ENCODE data around the gene TAPBP.
"Not testable (repeated sequence)": the region's sequence is repeated elsewhere in the genome, so short reads cannot be mapped to it uniquely, and the experiment has no call there.

Gene TAPBP

DNA sequence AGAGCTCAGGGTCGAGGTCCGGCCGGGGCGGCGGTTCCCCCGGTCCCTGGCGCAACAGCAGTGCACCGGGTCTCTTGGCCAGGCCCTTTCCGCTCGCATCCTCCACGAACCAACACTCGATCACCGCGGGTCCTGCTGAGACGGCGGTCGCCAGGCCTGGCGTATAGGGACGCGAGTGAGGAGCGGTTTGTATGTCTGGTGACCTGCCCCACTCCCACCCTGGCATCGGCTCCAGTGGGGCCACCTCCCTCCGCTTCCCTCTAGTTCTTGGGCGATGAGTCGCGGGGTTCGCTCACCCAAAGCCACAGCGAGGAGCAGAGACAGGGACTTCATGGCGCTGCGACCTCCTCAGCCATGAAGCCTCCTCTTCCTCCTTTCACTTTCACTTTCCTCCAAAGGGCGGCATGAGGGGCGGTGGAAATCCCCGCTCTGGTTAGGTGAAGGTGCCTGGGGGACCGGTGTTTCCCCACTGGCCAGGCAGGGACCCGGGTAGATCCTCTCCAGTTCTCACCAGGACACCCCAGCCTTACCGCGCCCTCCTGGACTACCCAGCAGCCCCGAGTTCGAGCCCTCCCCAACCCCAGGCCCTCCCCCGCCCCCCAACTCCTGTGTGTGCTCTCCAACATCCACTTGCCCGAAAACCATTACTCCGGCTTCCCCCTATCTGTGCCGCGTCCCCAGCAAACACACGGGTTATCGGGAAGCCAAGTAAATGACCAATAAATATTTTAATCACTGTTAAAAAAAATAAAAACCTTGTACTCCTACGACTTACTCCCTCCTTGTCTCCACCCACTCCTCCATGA is at the start of gene TAPBP:
TAPBP (minus strand) TSS at position 370 of the 806 bp plus-strand sequence; CDS start at position 333, 37 bp downstream.
- DNase-seq (ENCODE audit: low read depth), result no peak

DNA sequence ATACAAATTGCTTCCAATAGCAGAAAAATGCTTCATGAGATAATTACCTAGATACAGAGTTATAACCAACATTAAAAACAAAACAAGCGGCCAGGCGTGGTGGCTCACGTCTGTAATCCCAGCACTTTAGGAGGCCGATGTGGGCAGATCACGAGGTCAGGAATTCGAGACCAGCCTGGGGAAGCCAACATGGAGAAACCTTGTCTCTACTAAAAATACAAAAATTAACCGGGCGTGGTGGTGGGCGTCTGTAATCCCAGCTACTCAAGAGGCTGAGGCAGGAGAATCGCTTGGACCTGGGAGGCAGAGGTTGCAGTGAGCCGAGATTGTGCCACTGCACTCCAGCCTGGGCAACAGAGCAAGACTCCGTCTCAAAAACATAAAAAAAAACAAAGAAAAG is 49.6 kb upstream of the TAPBP start:
- not testable (repeated sequence) for DNase-seq (ENCODE audit: low read depth)

DNA sequence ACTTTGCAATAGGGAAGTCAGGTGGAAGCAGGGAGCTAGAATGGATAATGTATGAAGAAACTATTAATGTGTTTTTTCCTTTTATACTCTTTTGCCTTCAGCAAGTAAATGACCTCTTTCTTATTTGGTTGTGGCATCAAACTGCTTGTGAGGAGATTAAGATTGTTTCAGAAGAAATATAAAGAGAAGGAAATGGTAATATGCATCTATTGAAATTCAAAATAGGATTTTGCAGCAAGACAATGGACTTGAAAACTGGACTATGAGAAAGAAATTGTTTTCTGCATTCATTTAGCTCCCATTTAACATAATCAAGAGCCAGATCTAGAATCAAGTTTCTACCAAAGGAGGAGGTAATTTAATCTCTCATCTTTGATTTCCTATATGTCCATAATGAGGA is 45.5 kb upstream of the TAPBP start:
- DNase-seq (ENCODE audit: low read depth), result no peak

DNA sequence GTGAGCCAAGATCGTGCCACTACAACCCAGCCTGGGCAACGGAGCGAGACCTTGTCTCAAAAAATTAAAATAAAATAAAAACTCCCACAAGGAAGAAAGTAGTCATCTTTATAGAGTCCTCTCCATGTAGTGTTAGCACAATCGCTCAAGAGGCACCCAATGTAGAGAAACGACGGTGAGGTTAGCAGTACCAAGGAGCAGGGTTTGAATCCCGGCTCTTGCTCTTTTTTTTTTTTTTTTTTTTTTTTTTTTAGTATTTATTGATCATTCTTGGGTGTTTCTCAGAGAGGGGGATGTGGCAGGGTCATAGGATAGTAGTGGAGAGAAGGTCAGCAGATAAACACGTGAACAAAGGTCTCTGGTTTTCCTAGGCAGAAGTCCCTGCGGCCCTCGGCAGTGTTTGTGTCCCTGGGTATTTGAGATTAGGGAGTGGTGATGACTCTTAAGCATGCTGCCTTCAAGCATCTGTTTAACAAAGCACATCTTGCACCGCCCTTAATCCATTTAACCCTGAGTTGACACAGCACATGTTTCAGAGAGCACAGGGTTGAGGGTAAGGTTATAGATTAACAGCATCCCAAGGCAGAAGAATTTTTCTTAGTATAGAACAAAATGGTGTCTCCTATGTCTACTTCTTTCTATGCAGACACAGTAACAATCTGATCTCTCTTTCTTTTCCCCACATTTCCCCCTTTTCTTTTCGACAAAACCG is 43.4 kb upstream of the TAPBP start:
- not testable (repeated sequence) for DNase-seq (ENCODE audit: low read depth)

DNA sequence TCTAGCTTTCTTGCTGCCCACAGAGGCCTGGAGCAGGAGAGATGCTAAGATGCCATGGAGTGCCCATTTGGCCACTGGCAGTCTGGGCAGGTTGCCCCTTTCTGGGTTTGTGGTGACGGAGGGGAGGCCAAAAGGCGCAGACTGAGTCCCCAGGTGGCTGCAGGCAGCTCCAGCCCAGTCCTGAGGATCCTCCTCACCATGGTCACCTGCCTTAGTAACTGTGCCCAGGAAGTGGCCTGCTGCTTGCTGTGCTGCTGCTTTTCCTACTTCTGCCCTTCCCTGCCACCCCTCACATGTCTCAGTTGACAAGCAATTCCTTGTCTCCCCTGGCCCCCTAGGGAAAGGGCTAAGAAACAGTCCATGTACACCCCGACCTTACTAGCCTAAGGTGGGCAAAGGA is 42.4 kb upstream of the TAPBP start:
- no peak for DNase-seq (ENCODE audit: low read depth)

DNA sequence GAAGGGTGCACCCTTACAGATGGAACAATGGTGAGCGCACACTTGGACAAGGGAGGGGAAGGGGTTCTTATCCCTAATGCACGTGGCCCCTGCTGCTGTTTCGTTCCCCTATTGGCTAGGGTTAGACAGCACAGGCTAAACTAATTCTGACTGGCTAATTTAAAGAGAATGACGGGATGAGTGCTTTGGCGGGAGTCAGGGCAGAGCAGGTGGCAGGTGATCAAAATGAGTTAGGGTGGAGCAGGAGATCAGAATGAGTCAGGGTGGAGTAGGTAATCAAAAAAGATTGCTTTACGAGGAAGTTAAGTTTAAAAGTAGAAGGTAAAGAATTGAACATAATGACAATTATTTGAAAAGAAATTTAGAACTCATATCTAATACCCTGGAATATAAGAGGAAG is 42.0 kb upstream of the TAPBP start:
- not testable (repeated sequence) for DNase-seq (ENCODE audit: low read depth)

DNA sequence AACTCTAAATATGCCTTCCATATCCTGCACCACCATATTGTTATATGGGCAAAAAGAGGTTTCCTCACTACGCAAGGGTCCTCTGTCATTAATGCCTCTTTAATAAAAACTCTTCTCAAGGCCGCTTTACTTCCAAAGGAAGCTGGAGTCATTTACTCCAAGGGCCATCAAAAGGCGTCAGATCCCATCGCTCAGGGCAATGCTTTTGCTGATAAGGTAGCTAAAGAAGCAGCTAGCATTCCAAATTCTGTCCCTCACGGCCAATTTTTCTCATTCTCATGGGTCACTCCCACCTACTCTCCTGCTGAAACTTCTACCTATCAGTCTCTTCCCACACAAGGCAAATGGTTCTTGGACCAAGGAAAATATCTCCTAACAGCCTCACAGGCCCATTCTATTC is 33.9 kb upstream of the TAPBP start:
- DNase-seq (ENCODE audit: low read depth), result no peak

DNA sequence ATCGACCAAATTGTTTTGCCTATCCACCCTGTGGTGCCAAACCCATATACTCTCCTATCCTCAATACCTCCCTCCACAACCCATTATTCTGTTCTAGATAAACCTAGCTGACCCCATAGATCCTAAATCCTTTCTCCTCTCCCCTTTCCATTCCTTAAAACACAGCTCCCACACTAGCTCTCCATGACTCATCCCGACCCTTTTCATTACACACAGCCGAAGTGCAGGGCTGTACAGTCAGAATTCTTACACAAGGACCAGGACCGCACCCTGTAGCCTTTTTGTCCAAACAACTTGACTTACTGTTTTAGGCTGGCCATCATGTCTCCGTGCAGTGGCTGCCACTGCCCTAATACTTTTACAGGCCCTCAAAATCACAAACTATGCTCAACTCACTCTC is 33.1 kb upstream of the TAPBP start:
- DNase-seq (ENCODE audit: low read depth), result not testable (repeated sequence)

DNA sequence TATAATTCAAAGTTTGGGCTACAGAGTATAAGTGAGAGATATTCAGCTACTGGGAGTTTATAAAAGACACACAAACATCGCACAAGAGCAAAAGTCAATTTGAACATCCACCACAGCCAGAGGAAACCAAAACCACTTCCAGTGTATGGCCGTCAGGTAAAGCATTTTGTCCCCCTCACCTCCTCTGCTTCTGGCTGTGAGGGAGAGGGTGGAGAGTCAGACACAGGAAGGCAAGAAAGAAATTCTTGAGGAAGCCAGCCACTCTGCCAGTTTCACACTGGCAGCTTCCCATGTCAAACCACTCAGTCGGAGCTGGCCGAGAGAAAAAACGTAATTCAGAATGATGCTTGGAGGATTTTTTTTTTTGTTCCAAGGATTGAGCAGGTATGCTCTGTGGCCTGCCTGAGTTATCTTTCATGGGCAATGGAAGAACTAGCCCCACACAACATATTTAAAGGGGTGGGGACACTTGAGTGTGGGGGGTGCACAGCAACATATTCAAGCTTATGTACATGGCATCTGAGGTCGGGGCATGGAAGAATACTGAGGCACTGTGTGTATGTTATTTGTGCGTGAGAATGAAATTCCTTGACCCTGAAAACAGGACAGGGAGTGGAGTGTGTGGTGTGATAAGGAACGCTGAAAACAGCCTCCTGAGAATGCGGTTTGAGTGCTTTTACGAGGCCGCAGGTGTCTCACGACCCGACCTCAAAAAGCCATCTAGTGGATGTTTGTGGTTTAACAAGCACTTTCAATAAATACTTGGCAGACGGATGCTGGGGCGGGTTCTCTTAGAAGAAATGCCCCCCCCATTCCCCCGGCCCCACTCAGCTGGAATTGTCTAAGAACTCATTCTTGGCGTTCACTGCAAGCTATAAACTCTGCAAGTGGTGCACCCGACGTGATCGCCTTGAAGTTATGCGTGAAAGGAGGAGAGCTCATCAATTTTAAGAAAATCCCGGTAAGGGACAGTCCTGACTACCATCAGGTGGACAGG is 31.1 kb upstream of the TAPBP start:
- peak; percentile 46 for DNase-seq (ENCODE audit: low read depth)

DNA sequence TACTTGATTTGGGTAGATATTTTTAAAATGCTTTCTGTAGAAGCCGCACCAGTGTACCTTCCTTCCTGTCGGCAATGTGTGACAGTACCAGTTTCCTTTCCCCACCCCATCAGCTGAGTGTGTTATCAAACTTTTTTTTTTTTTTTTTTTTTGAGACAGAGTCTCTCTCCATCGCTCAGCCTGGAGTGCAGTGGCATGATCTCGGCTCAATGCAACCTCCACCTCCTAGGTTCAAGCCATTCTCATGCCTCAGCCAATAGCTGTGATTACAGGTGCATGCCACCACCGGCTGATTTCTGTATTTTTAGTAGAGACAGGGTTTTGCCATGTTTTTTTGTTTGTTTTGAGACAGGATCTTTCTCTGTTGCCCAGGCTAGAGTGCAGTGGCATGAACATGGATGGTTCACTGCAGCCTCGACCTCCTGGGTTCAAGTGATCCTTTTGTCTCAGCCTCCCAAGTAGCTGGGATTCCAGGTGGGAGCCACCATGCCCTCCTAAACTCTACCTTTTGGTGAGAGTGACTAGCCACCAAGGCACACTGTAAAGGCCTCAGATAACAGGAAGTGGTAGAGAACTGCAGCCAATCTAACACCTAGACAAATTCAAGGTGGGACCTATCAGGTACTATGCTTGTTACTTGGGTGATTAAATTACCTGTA is 30.2 kb upstream of the TAPBP start:
- DNase-seq (ENCODE audit: low read depth), result no peak

DNA sequence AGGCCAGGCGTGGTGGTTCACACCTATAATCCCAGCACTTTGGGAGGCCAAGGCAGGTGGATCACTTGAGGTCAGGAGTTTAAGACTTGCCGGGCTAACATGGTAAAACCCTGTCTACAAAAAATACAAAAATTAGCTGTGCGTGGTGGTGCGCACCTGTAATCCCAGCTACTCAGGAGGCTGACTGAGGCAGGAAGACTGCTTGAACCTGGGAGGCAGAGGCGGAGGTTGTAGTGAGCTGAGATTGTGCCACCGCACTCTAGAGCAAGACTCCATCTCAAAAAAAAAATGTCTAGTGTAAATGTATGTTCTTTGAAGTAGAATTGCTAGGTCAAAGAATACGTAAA is 29.7 kb upstream of the TAPBP start:
- DNase-seq (ENCODE audit: low read depth), result not testable (repeated sequence)

DNA sequence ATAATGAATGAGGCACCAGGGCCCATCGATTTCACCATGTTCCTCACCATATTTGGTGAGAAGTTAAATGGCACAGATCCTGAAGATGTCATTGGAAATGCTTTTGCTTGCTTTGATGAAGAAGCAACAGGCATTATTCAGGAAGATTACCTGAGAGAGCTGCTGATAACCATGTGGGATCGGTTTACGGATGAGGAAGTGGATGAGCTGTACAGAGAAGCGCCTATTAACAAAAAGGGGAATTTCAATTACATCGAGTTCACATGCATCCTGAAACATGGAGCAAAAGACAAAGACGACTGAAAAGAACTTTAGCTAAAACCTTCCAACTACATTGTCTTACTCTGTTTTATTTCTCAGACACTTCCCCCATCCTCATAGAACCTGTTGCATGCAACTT is 25.3 kb upstream of the TAPBP start:
- DNase-seq (ENCODE audit: low read depth), result no peak

DNA sequence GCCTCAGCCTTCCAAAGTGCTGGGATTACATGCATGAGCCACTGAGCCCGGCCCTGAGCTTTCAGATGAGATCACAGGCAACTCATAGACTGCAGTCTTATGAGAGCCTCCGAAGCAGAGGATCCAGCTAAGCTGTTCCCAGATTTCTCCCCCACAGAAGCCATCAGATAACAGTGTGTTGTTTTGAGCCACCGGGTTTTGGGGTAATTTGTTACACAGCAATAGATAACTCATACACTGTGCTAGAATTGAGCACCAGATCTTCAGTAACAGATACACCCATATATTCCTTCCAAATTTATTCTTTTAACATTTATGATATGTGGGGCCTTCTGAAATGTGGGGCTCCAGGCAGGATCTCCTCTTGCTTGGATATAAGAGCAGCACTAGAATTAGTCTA is 22.6 kb upstream of the TAPBP start:
- DNase-seq (ENCODE audit: low read depth), result no peak

DNA sequence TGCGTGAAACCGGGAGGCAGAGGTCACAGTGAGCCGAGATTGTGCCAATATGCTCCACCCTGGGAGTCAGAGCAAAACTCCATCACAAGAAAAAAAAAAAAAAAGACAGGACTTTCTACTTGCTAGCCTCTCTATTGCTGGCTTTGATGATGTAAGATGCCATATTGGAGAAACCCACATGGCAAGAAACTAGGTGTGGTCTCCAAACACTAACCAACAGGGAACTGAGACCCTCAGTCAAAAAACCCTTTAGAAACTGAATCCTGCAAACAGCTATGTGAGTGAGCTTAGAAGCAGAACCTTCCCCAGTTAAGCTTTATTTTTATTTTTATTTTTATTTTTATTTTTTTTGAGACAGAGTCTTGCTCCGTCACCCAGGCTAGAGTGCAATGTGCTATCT is 22.0 kb upstream of the TAPBP start:
- DNase-seq (ENCODE audit: low read depth), result no peak

DNA sequence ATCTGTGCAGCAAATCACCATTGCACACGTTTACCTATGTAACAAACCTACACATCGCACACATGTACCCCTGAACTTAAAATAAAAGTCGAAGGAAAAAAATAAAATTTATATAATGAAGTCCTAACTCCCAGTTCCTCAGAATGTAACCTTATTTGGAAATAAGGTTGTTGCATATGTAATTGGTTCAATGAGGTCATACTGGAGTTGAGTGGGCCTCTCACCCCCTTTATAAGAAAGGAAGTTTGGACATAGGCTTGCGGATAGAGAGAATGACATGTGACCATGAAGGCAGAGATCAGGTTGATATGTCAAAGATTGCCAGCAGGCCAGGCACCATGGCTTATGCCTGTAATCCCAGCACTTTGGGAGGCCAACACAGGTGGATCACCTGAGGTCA is 19.8 kb upstream of the TAPBP start:
- no peak for DNase-seq (ENCODE audit: low read depth)

DNA sequence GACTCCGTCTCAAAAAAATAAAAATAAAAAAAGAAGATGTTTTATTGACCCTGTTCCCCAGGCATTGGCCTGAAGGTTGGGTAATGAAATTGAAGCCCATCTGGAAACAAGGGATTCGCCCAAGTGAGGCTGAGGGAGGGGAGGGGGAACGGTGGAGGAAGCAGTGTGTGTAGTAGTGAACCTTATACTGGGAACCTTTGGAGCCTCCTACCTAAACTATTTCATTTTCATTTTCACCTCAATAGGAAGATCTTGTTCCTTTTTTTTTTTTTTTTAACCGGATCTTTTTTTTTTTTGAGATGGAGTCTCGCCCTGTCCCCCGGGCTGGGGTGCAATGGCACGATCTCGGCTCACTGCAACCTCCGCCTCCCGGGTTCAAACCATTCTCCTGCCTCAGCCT is 16.9 kb upstream of the TAPBP start:
- DNase-seq (ENCODE audit: low read depth), result no peak

DNA sequence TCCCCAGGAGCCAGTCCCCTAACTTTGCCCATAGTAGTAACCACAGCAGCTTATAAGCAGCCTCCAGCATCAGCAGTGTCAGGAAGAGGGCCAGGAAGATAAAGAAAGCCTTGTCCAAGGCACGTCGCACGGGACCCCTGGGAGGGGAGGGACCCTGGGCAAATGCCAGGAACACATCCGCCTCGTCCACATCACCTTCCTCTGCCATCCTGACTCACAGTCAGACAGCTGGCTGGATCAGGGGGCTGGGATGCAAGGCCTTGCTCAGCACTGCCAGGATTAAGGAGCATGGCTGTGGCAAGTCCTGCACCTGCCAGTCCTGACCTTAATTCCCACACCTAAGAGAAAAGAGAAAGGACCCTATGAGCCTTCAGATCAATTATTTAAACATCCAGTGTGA is 15.2 kb upstream of the TAPBP start:
- no peak for DNase-seq (ENCODE audit: low read depth)

DNA sequence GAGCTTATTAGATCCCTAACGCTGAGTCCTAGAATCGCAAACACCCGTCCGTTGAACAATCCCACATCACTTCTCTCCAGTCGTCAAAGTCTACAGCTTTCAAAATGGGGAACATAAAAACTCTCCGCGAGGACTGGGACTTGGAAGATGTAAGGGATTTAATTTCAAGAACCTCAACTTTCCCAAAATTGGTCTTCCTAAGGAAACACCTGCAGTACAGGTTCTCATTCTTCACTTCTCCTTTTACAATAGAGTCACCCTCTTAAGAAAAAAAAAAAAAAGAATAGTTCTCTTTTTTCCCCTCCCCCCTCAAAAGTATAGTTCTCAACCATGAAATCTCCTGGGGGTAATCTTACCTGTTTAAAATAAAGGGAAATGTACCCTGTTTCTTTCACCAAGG is 10.2 kb upstream of the TAPBP start:
- no peak for DNase-seq (ENCODE audit: low read depth)

DNA sequence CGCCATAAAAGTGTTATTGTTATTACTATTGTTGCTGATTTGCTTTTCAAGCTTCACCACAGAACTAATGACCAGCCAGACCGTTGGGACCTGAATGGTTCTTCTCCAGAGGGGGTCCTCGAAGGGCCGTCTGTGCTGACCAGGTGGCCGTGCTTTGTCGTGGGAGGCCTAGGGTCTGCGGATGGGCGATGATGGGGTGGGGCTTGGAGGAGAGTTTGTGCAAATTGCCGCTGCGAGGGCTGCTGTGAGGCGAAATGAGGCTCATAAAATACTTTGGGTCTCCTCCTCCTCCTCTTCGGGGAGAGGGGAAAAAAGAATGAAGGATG is 9.7 kb upstream of the TAPBP start:
- DNase-seq (ENCODE audit: low read depth), result no peak

DNA sequence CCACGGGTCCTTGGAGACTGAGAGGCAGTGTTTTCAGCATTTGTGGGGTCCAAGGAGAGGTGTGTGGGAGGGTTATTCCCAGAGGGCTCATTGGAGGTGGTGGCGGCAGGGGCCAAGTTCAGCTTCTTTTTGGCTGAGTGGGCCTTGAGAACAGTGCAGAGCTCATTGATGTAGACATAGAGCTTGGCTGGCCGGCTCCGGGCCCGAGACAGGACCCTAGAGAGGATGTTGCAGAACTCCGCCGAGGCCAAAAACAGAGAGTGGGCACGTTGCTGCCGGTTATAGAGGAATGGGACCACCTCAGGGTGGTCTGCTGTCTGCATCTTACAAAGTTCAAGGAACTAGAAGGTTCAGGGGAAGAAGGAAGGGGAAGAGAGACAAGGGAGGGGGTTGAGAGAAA is 7.3 kb upstream of the TAPBP start:
- DNase-seq (ENCODE audit: low read depth), result no peak

DNA sequence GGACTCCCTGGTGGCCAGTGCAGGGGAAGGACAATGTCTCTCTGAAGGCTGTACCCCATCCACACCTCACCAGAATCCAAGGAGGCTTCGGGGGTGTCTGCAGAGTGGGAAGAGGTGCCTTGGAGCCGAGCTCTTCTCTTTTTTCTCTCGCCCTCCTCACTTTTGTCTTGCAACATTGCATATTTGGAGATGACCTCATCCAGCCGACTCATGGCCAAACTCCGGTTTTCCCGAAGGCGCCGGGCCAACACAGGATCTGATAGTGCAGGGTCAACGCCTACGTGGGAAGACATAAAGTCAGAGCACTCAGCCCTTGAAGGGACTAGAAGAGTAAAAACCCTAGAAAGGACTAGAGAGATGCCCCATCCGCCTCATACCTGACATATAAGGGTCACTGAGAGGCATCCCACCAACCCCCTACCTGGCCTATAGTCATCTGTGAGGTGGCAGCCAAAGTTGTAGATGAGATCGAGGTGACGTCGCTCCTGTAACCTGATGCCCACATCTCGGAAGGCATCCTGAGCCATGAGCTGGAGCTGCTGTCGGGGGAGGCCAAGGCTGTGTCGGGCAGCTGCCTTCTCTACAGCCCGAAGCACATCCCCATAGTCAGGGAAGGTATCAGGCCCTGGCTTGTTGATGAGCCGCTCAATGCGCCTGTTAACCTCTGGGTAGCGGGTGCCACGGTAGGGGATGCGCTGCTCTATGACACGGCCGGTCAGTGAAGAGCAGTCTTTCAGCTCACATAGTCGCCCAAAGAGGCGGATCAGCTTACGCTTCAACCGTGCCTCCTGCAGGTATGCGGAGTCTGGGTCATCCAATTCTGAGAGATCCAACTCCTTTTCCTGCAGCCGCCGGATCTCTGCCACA is 6.7 kb upstream of the TAPBP start:
- DNase-seq (ENCODE audit: low read depth), result peak; percentile 84
